Kidney (tissue), 14 donors: ENCODE measurements around the gene S100A6. TPM values are rescaled to one million over a fixed set of nuclear protein-coding genes. Genes with fewer than 3 reads are reported as not detected.

Experiments used
- DNase-seq, 5 donors: peaks; one replicate each; pipeline ENCODE4 v3.0.0-alpha.2; 2013 to 2020
- FAIRE-seq: peaks from 2 replicates; lab custom pipeline; 2012; peaks lifted over from hg19 to GRCh38; lab: Jason Lieb, UNC
- H3K27ac ChIP-seq, 2 donors: one replicate each; pipeline ENCODE4 v1.7.0; 2013; ENCODE audit warnings: low read depth in 2 of 2, low read length in 2 of 2, inconsistent platforms in 1 of 2
- H3K27me3 ChIP-seq: one replicate; pipeline ENCODE4 v1.7.1; 2013; ENCODE audit warnings: low read length, inconsistent platforms; ENCODE audit not compliant: control insufficient read depth, insufficient read depth
- H3K36me3 ChIP-seq, 3 donors: one replicate each; pipeline versions ENCODE4 v1.7.0 to v1.7.1; 2013; ENCODE audit warnings: low read length in 3 of 3, control low read depth in 1 of 3, inconsistent platforms in 1 of 3; ENCODE audit not compliant: insufficient read depth in 3 of 3, control insufficient read depth in 2 of 3
- H3K4me1 ChIP-seq, 3 donors: one replicate each; pipeline versions ENCODE4 v1.7.0 to v1.7.1; 2013; ENCODE audit warnings: low read length in 3 of 3, inconsistent platforms in 1 of 3, low read depth in 1 of 3; ENCODE audit not compliant: control insufficient read depth in 2 of 3, insufficient read depth in 2 of 3
- H3K4me3 ChIP-seq, 3 donors: one replicate each; pipeline versions ENCODE4 v1.7.0 to v1.8.1; 2013; ENCODE audit warnings: low read length in 3 of 3, control low read depth in 1 of 3, inconsistent platforms in 1 of 3
- H3K9ac ChIP-seq, 3 donors: one replicate each; pipeline versions ENCODE4 v1.7.0 to v1.7.1; 2013; ENCODE audit warnings: low read length in 3 of 3, control low read depth in 1 of 3, inconsistent platforms in 1 of 3
- H3K9me3 ChIP-seq, 3 donors: one replicate each; pipeline versions ENCODE4 v1.7.0 to v1.7.1; 2013; ENCODE audit warnings: low read length in 3 of 3, control low read depth in 1 of 3, inconsistent platforms in 1 of 3; ENCODE audit not compliant: control insufficient read depth in 2 of 3, insufficient read depth in 1 of 3
- intact Hi-C: fragments of 100-400 bp; cut with DNase I; formaldehyde crosslinking; loops from one replicate; pipeline ENCODE4 v1.11.1; 2022
- polyA plus RNA-seq: library from polyadenylated mRNA; stranded (reverse); fragments of 350-450 nt; fragmentation: Illumina TruSeq; extraction: RNeasy Lipid Tissue Mini Kit (QIAGEN cat#74804); gene quantifications from one replicate; pipeline ENCODE4 v1.2.3, GENCODE V29; 2014; ENCODE audit warnings: low read depth, low replicate concordance; ENCODE audit not compliant: insufficient read depth
- total RNA-seq: library from RNA; stranded (reverse); fragmentation: NEBNext Ultra II Directional; extraction: Animal tissue kit (Norgen Biotek cat#: 25700); gene quantifications from one replicate; pipeline ENCODE4 v1.2.1, GENCODE V29; 2021
- TF ChIP-seq, protein P1 (sequence below): IDR thresholded peaks from 3 replicates; pipeline ENCODE4 v1.5.1; 2012; ENCODE audit warnings: mild to moderate bottlenecking, moderate library complexity, borderline replicate concordance; ENCODE audit not compliant: insufficient read depth; ENCODE audit errors: extremely low read depth
- donor health status: control.
- donor health status: control.
- donor health status: control.
- donor health status: control.
- donor health status: control.
- donor health status: DM: yes; HTN: yes; CAD: no.
- donor health status: Normal renal cell carcinoma (clear cell type).

S100A6 gene
- total and polyA plus RNA-seq, 2 donors from 2014 or later, result 1,542 to 1,580 TPM

DNA sequence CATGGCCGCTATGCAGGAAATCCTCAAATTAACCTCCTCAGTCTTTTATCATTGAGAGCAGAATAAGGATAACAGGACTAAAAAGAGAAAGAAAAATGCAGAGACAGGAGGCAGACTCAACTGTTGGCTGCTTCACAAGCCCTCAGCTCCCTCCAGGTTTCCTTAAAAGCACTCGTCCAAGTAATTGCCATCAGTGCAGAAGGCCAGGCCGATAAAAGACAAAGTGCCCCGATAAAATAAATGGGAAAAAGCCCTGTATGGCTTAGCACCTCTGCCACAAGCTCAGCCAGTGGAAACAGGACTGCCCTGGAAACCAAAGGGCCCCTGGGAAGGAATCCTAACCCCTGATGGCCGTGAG lies 8.1 kb downstream of the S100A6 start:
- FAIRE-seq, result no peak
- H3K36me3 ChIP-seq, result no peaks in the 10 kb centered on the region
- TF ChIP-seq, protein P1, sequence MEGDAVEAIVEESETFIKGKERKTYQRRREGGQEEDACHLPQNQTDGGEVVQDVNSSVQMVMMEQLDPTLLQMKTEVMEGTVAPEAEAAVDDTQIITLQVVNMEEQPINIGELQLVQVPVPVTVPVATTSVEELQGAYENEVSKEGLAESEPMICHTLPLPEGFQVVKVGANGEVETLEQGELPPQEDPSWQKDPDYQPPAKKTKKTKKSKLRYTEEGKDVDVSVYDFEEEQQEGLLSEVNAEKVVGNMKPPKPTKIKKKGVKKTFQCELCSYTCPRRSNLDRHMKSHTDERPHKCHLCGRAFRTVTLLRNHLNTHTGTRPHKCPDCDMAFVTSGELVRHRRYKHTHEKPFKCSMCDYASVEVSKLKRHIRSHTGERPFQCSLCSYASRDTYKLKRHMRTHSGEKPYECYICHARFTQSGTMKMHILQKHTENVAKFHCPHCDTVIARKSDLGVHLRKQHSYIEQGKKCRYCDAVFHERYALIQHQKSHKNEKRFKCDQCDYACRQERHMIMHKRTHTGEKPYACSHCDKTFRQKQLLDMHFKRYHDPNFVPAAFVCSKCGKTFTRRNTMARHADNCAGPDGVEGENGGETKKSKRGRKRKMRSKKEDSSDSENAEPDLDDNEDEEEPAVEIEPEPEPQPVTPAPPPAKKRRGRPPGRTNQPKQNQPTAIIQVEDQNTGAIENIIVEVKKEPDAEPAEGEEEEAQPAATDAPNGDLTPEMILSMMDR, result no peak
- H3K4me3 ChIP-seq, result no peak overlapping the region
- intact Hi-C loops, result no loop called here
- no peak overlapping the region for H3K27ac ChIP-seq
- no peak for DNase-seq
- H3K4me1 ChIP-seq, result peaks cover 0 to under 1% (median 0%) of the 10 kb centered on the region in 3 donors
- no peak overlapping the region for H3K9ac ChIP-seq
- no peaks in the 10 kb centered on the region for H3K9me3 ChIP-seq
- H3K27me3 ChIP-seq, result no peaks in the 10 kb centered on the region

- Histone ChIP-seq H3K9me3 (no peaks in the 10 kb centered on the region), H3K9ac (no peak overlapping the region)
- FAIRE-seq, result no peak
Observed at GRCh38 chr1:153527023-153527682, 8.6 kb downstream of the S100A6 start.

DNA sequence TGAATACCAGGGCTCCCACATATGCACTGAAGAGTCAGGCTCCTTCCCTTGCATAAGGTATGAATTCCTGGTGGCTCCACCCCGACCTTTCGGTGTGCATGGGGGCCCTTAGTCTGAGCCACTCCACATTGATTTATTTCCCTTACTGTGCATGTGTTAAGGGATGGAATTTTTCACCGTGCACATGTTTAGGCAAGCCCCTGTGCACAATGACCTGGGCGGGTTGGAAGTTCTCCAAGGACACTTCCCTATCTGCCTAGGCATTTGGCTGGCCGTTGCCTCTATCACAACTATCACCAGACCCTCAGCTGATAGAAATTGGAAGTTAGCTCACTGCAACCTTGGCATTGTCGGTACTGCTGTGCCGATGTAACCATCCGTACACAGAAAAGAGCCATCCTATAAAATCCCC lies 9.7 kb downstream of the S100A6 start:
- Histone ChIP-seq H3K4me1 (no peaks in the 10 kb centered on the region), H3K36me3 (no peaks in the 10 kb centered on the region), H3K27ac (no peak overlapping the region), H3K27me3 (no peaks in the 10 kb centered on the region), H3K9me3 (no peaks in the 10 kb centered on the region), H3K4me3 (no peak overlapping the region), H3K9ac (no peak overlapping the region)
- TF ChIP-seq, protein P1, result no peak
- intact Hi-C loops, result no loop called here
- FAIRE-seq (no peak), DNase-seq (peak in 1 of 5 donors; percentile 23)

More at GRCh38 chr1:153527023-153527682, 8.6 kb downstream of the S100A6 start:
- intact Hi-C loops, result no loop called here
- H3K27me3 ChIP-seq, result no peaks in the 10 kb centered on the region
- H3K27ac ChIP-seq, result no peak overlapping the region
- H3K36me3 ChIP-seq, result no peaks in the 10 kb centered on the region
- peak in 1 of 5 donors; percentile 29 for DNase-seq
- H3K4me3 ChIP-seq, result no peak overlapping the region
- H3K4me1 ChIP-seq, result no peaks in the 10 kb centered on the region
- TF ChIP-seq, protein P1, result no peak
